ENCODE measurements around the gene CHST13. TPM values are rescaled to one million over a fixed set of nuclear protein-coding genes. Genes with fewer than 3 reads are reported as not detected.

CHST13 gene
- total RNA-seq, 1 experiment from 2014 or later = not detected

- POLR2A ChIA-PET = no interaction called here
- H3K4me3 Mint-ChIP-seq (ENCODE audit: unreplicated experiment) = no peak overlapping the region
- DNase-seq (ENCODE audit: unreplicated experiment) = no peak
- no TSS peak for BruUV-seq (replicated peaks)
- no peaks in the 10 kb centered on the region for H3K36me3 Mint-ChIP-seq (ENCODE audit: insufficient read depth, unreplicated experiment)
- H3K27ac Mint-ChIP-seq (ENCODE audit: low read depth, unreplicated experiment) = no peak overlapping the region
- no peaks in the 10 kb centered on the region for H3K9me3 Mint-ChIP-seq (ENCODE audit: unreplicated experiment)
- CTCF ChIA-PET = no interaction called here
- no peak for TF ChIP-seq CTCF (IDR thresholded peaks at IDR 0.05; ENCODE audit: unreplicated experiment)
- intact Hi-C loops (cut with micrococcal nuclease) = no loop called here
- peaks cover 28% of the 10 kb centered on the region for H3K27me3 Mint-ChIP-seq (ENCODE audit: insufficient read depth, unreplicated experiment)
- H3K4me1 Mint-ChIP-seq (ENCODE audit: insufficient read depth, unreplicated experiment) = peaks cover 16% of the 10 kb centered on the region
These were observed 18.6 kb downstream of the CHST13 start for GRCh38 chr3:126542340-126543241.

GRCh38 chr3:126543457-126544061, 19.6 kb downstream of the CHST13 start:
- H3K36me3 Mint-ChIP-seq (ENCODE audit: insufficient read depth, unreplicated experiment) = no peaks in the 10 kb centered on the region
- H3K9me3 Mint-ChIP-seq (ENCODE audit: unreplicated experiment) = no peaks in the 10 kb centered on the region
- no peak for DNase-seq (ENCODE audit: unreplicated experiment)
- H3K27me3 Mint-ChIP-seq (ENCODE audit: insufficient read depth, unreplicated experiment) = peaks cover 37% of the 10 kb centered on the region
- ChIA-PET POLR2A (interaction anchor here (0.6 kb wide), 1 partner anchor 285 kb away, joined by 3 read pairs; no protein-coding TSS in a partner anchor), CTCF (interaction anchor here (0.6 kb wide), 1 partner anchor 155 kb away, joined by 3 read pairs; no protein-coding TSS in a partner anchor)
- intact Hi-C loops (cut with micrococcal nuclease) = no loop called here
- no peak for TF ChIP-seq CTCF (IDR thresholded peaks at IDR 0.05; ENCODE audit: unreplicated experiment)
- H3K4me1 Mint-ChIP-seq (ENCODE audit: insufficient read depth, unreplicated experiment) = peaks cover 16% of the 10 kb centered on the region
- no peak overlapping the region for H3K27ac Mint-ChIP-seq (ENCODE audit: low read depth, unreplicated experiment)
- BruUV-seq (replicated peaks) = no TSS peak
- H3K4me3 Mint-ChIP-seq (ENCODE audit: unreplicated experiment) = no peak overlapping the region

GRCh38 chr3:126544596-126545281, 20.8 kb downstream of the CHST13 start:
- BruUV-seq (replicated peaks) = no TSS peak
- POLR2A ChIA-PET = no interaction called here
- peaks cover 43% of the 10 kb centered on the region for H3K27me3 Mint-ChIP-seq (ENCODE audit: insufficient read depth, unreplicated experiment)
- H3K36me3 Mint-ChIP-seq (ENCODE audit: insufficient read depth, unreplicated experiment) = no peaks in the 10 kb centered on the region
- no peak overlapping the region for H3K4me3 Mint-ChIP-seq (ENCODE audit: unreplicated experiment)
- intact Hi-C loops (cut with micrococcal nuclease) = no loop called here
- TF ChIP-seq CTCF (IDR thresholded peaks at IDR 0.05; ENCODE audit: unreplicated experiment) = no peak
- CTCF ChIA-PET = interaction anchor here (0.6 to 0.9 kb wide), 2 partner anchors 22 to 156 kb away, joined by 3 read pairs; no protein-coding TSS in a partner anchor
- no peaks in the 10 kb centered on the region for H3K9me3 Mint-ChIP-seq (ENCODE audit: unreplicated experiment)
- H3K4me1 Mint-ChIP-seq (ENCODE audit: insufficient read depth, unreplicated experiment) = peaks cover 15% of the 10 kb centered on the region
- no peak overlapping the region for H3K27ac Mint-ChIP-seq (ENCODE audit: low read depth, unreplicated experiment)
- no peak for DNase-seq (ENCODE audit: unreplicated experiment)

GRCh38 chr3:126545544-126545943, 21.6 kb downstream of the CHST13 start:
- H3K36me3 Mint-ChIP-seq (ENCODE audit: insufficient read depth, unreplicated experiment) = no peaks in the 10 kb centered on the region
- peaks cover 42% of the 10 kb centered on the region for H3K27me3 Mint-ChIP-seq (ENCODE audit: insufficient read depth, unreplicated experiment)
- no peak for DNase-seq (ENCODE audit: unreplicated experiment)
- CTCF ChIA-PET = interaction anchor here (0.9 kb wide), 1 partner anchor 23 kb away, joined by 3 read pairs; no protein-coding TSS in a partner anchor
- H3K4me3 Mint-ChIP-seq (ENCODE audit: unreplicated experiment) = no peak overlapping the region
- intact Hi-C loops (cut with micrococcal nuclease) = no loop called here
- H3K4me1 Mint-ChIP-seq (ENCODE audit: insufficient read depth, unreplicated experiment) = peaks cover 7% of the 10 kb centered on the region
- H3K27ac Mint-ChIP-seq (ENCODE audit: low read depth, unreplicated experiment) = no peak overlapping the region
- POLR2A ChIA-PET = no interaction called here
- no peak for TF ChIP-seq CTCF (IDR thresholded peaks at IDR 0.05; ENCODE audit: unreplicated experiment)
- H3K9me3 Mint-ChIP-seq (ENCODE audit: unreplicated experiment) = no peaks in the 10 kb centered on the region
- BruUV-seq (replicated peaks) = no TSS peak

All from MCF 10A (cell line).